K562 (cell line): Measurements from ENCODE around the gene CCDC28B. TPM values are rescaled to one million over a fixed set of nuclear protein-coding genes. Genes with fewer than 3 reads are reported as not detected.

ENCODE experiments used
- CC2D1A ChIP-seq: fragments of 450-650 bp; IDR thresholded peaks from 2 replicates; pipeline ENCODE4 v1.6.1; 2017; ENCODE audit warnings: mild to moderate bottlenecking
- CEBPZ ChIP-seq: fragments of 150-350 bp; IDR thresholded peaks from 2 replicates; pipeline ENCODE4 v1.6.1; 2014; ENCODE audit warnings: low read depth, mild to moderate bottlenecking, low read length, borderline replicate concordance
- CHCHD3 ChIP-seq: fragments of 250-450 bp; sonication (Bioruptor Pico); IDR thresholded peaks from 2 replicates; pipeline ENCODE4 v2.1.2; 2022; ENCODE audit warnings: mild to moderate bottlenecking
- E2F5 ChIP-seq: sonication (generic); formaldehyde crosslinking; IDR thresholded peaks from 2 replicates; pipeline ENCODE4 v1.8.0; 2022; ENCODE audit warnings: mild to moderate bottlenecking, missing genetic modification reagents
- HCFC1 ChIP-seq: IDR thresholded peaks from 2 replicates; pipeline ENCODE4 v1.6.1; 2012; ENCODE audit warnings: low read depth, low read length, improper control_type of control experiment
- KDM5B ChIP-seq: fragments of 200-600 bp; sonication (generic); IDR thresholded peaks from 2 replicates; pipeline ENCODE4 v1.6.1; 2012; ENCODE audit warnings: low read depth, mild to moderate bottlenecking, moderate library complexity, low read length, control low read depth, inconsistent platforms; ENCODE audit not compliant: insufficient replicate concordance
- NR1H2 ChIP-seq: sonication (generic); formaldehyde crosslinking; IDR thresholded peaks from 2 replicates; pipeline ENCODE4 v1.4.0; 2020; ENCODE audit warnings: mild to moderate bottlenecking, missing genetic modification reagents
- SAP30 ChIP-seq: fragments of 200-600 bp; sonication (generic); IDR thresholded peaks from 2 replicates; pipeline ENCODE4 v1.6.1; 2012; ENCODE audit warnings: borderline replicate concordance, low read depth, mild to moderate bottlenecking, moderate library complexity, low read length, control low read depth, inconsistent platforms; ENCODE audit not compliant: insufficient read depth, poor library complexity, severe bottlenecking
- SMAD1 ChIP-seq: fragments of 150-350 bp; IDR thresholded peaks from 2 replicates; pipeline ENCODE4 v1.6.1; 2014; ENCODE audit warnings: low read length, low read depth; ENCODE audit not compliant: partially characterized antibody
- TCF7L2 ChIP-seq: fragments of 150-350 bp; IDR thresholded peaks from 2 replicates; pipeline ENCODE4 v1.6.1; 2016; ENCODE audit warnings: low read depth, mild to moderate bottlenecking, low read length, moderate library complexity
- ZMIZ1 ChIP-seq, 2 experiments: fragments of 150-350 bp in 1 of 2; IDR thresholded peaks; 2 replicates each; pipeline ENCODE4 v1.6.1; 2012 to 2016; ENCODE audit warnings: low read depth in 2 of 2, low read length in 2 of 2, mild to moderate bottlenecking in 1 of 2, moderate library complexity in 1 of 2
- ZNF217 ChIP-seq: sonication (generic); formaldehyde crosslinking; IDR thresholded peaks from 2 replicates; pipeline ENCODE4 v1.8.0; 2022; ENCODE audit warnings: mild to moderate bottlenecking, missing genetic modification reagents
- ZNF280A ChIP-seq: fragments of 450-650 bp; IDR thresholded peaks from 2 replicates; pipeline ENCODE4 v1.6.1; 2018; ENCODE audit warnings: mild to moderate bottlenecking, low read depth; ENCODE audit not compliant: partially characterized antibody
- ZNF354B ChIP-seq: fragments of 250-450 bp; sonication (Bioruptor Pico); IDR thresholded peaks from 2 replicates; pipeline ENCODE4 v1.4.0; 2020
- ZNF551 ChIP-seq: fragments of 250-450 bp; sonication (Bioruptor Pico); IDR thresholded peaks from 2 replicates; pipeline ENCODE4 v1.5.0; 2021; ENCODE audit warnings: mild to moderate bottlenecking, moderate library complexity
- ZNF644 ChIP-seq: fragments of 200-800 bp; sonication (Bioruptor generic); IDR thresholded peaks from 2 replicates; pipeline ENCODE4 v1.6.1; 2016; ENCODE audit warnings: low read depth, missing genetic modification characterization, missing compliant biosample characterization
- polyA plus RNA-seq, 8 experiments: library from polyadenylated mRNA; depleted of rRNA in 4 of 8; stranded (reverse) in 5 of 8; unstranded in 3 of 8; fragments of >200 nt; fragmentation: Nextera tagmentation in 2 of 8; fragmentation: Illumina TruSeq in 1 of 8; extraction: Ambion mirVana in 2 of 8; extraction: Trizol in 1 of 8; gene quantifications; 2 replicates each; pipeline versions ENCODE4 v1.2.1 to v1.2.3, GENCODE V29; 2011 to 2014; ENCODE audit warnings: inconsistent platforms in 1 of 8, missing spikeins in 1 of 8
- total RNA-seq, 7 experiments: library from RNA; depleted of rRNA in 6 of 7; stranded (reverse); fragments of >200 nt in 6 of 7; fragmentation: Illumina TruSeq in 2 of 7; extraction: Trizol in 2 of 7; gene quantifications; 2 replicates each; pipeline versions ENCODE4 v1.2.1 to v1.2.3, GENCODE V29; 2011 to 2021; ENCODE audit warnings: low replicate concordance in 1 of 7

CCDC28B gene
- total and polyA plus RNA-seq, 9 of the 15 experiments (the other 6 are each of a cell fraction or from before 2014, with no cell fraction given), result 5.7 to 54.5 (median 31.7) TPM

- TF ChIP-seq KDM5B, result peak; percentile 84
- TF ChIP-seq SAP30, result peak; percentile 46
- no peak for TF ChIP-seq ZMIZ1 (IDR thresholded peaks at IDR 0.05; ENCODE audit: low read depth in 2 of 2, low read length in 2 of 2)
- no peak for TF ChIP-seq ZNF644 (tag)
- no peak for TF ChIP-seq SMAD1
- TF ChIP-seq HCFC1, result peak; percentile 86
- peak; percentile 88; the same call in 1 of the 2 replicates for TF ChIP-seq NR1H2 (CRISPR knock-in tag)
- TF ChIP-seq E2F5, result no peak
- 0 out of 2 replicates have a peak, but pooled peaks have one; percentile 68 for TF ChIP-seq CHCHD3 (CRISPR knock-in tag)
- no peak for TF ChIP-seq ZNF354B (CRISPR knock-in tag)
- no peak for TF ChIP-seq CC2D1A
- no peak for TF ChIP-seq ZNF551
- TF ChIP-seq CEBPZ, result no peak
- TF ChIP-seq ZNF280A, result no peak
- 0 out of 2 replicates have a peak, but pooled peaks have one; percentile 67 for TF ChIP-seq ZNF217 (CRISPR knock-in tag)
- no peak for TF ChIP-seq TCF7L2
These were observed 5.3 kb downstream of the CCDC28B start, which contains the start of gene IQCC (continued) for GRCh38 chr1:32205401-32206370.
